ENCODE data around the gene LCNL1. TPM values are rescaled to one million over a fixed set of nuclear protein-coding genes. Genes with fewer than 3 reads are reported as not detected.
"Not testable (repeated sequence)": the region's sequence is repeated elsewhere in the genome, so short reads cannot be mapped to it uniquely, and the experiment has no call there.

The LCNL1 gene
- total RNA-seq, 1 donor from 2014 or later = not detected

- no peak for DNase-seq (ENCODE audit: low spot score)
- H3K4me2 ChIP-seq = no peak overlapping the region
- H3K79me2 ChIP-seq (ENCODE audit: low read depth) = no peaks in the 10 kb centered on the region
- H3K4me3 ChIP-seq = no peak overlapping the region
- no peaks in the 10 kb centered on the region for H4K20me1 ChIP-seq (ENCODE audit: low read depth)
- no peak overlapping the region for H3K9ac ChIP-seq
- no peaks in the 10 kb centered on the region for H3K9me3 ChIP-seq (ENCODE audit: low read depth)
- H3K36me3 ChIP-seq = no peaks in the 10 kb centered on the region
- H3K36me3 Mint-ChIP-seq = no peaks in the 10 kb centered on the region
- peaks cover 20% of the 10 kb centered on the region for H3F3A ChIP-seq (ENCODE audit: low read depth)
- no peaks in the 10 kb centered on the region for H3K4me1 ChIP-seq
- TF ChIP-seq EZH2 (IDR thresholded peaks at IDR 0.05) (no peak), CTCF (IDR thresholded peaks at IDR 0.05) (no peak), EZH2phosphoT487 (IDR thresholded peaks at IDR 0.05) (no peak)
- no peaks in the 10 kb centered on the region for H3K27me3 Mint-ChIP-seq (ENCODE audit: insufficient read depth, low read depth)
- no peak overlapping the region for H3K27ac ChIP-seq
- H3K27me3 ChIP-seq = peaks cover 11% of the 10 kb centered on the region
- H3K27ac Mint-ChIP-seq = no peak overlapping the region
- H3K4me3 Mint-ChIP-seq = no peak overlapping the region
- no peak overlapping the region for H2AFZ ChIP-seq (replicated peaks)
- H3K9me3 Mint-ChIP-seq = no peaks in the 10 kb centered on the region
- H3K4me1 Mint-ChIP-seq = peaks cover 5% of the 10 kb centered on the region
These were observed 50.1 kb downstream of the LCNL1 start for GRCh38 chr9:137032858-137033257.

GRCh38 chr9:137033481-137033880 lies 50.7 kb downstream of the LCNL1 start:
- DNase-seq (ENCODE audit: low spot score); H3K4me3 ChIP-seq; H3K27ac Mint-ChIP-seq; H4K20me1 ChIP-seq (ENCODE audit: low read depth); H3K9ac ChIP-seq; H3K36me3 Mint-ChIP-seq; H3K9me3 ChIP-seq (ENCODE audit: low read depth); H3K4me2 ChIP-seq; H2AFZ ChIP-seq (replicated peaks); H3K4me1 Mint-ChIP-seq; H3K79me2 ChIP-seq (ENCODE audit: low read depth); H3K27me3 ChIP-seq; H3K4me1 ChIP-seq; H3K9me3 Mint-ChIP-seq; H3K4me3 Mint-ChIP-seq; H3K27ac ChIP-seq; H3K27me3 Mint-ChIP-seq (ENCODE audit: insufficient read depth, low read depth); H3K36me3 ChIP-seq: not testable (repeated sequence)
- peaks cover 18% of the 10 kb centered on the region for H3F3A ChIP-seq (ENCODE audit: low read depth)

DNA sequence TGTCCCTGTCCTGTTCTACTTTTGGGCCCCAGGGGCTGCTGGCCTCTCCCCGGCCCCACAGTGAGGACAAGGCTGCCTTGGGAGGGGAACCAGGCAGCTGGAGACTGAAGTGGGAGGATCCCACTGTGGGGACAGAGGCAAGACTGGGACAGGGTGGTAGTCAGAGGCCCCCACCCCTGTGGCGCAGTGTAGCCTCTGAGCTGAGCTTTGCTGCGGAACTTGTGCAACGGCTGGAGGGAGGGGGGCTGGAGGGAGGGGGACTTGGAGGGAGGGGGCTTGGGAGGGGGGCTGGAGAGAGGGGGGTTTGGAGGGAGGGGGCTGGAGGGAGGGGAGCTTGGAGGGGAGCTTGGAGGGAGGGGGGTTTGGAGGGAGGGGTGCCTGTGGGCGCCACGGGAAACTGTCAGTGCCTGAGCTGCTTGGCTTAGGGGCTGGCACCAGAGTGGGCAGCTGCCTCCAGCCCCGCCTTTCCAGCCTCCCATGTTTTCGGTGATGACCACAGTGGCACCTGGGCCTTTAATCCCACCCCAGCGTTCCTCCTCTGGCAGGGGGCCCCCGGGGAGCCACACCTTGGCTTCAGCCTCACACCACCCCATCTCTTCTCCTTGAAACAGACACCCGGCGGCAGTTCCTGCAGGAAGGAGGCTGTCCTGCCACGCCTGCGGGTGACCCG lies 51.4 kb downstream of the LCNL1 start:
- Histone ChIP-seq H3F3A (ENCODE audit: low read depth) (peaks cover 11% of the 10 kb centered on the region), H3K9ac (no peak overlapping the region), H4K20me1 (ENCODE audit: low read depth) (no peaks in the 10 kb centered on the region), H2AFZ (replicated peaks) (no peak overlapping the region), H3K4me2 (no peak overlapping the region), H3K79me2 (ENCODE audit: low read depth) (no peaks in the 10 kb centered on the region), H3K27me3 (peaks cover 2% of the 10 kb centered on the region), H3K9me3 (ENCODE audit: low read depth) (no peaks in the 10 kb centered on the region), H3K4me1 (no peaks in the 10 kb centered on the region), H3K27ac (no peak overlapping the region), H3K36me3 (no peaks in the 10 kb centered on the region), H3K4me3 (no peak overlapping the region)
- Mint-ChIP-seq H3K27me3 (ENCODE audit: insufficient read depth, low read depth) (no peaks in the 10 kb centered on the region), H3K4me3 (no peak overlapping the region), H3K9me3 (no peaks in the 10 kb centered on the region), H3K36me3 (no peaks in the 10 kb centered on the region), H3K27ac (no peak overlapping the region), H3K4me1 (peaks cover 5% of the 10 kb centered on the region)
- no peak for TF ChIP-seq EZH2 (IDR thresholded peaks at IDR 0.05)
- no peak for TF ChIP-seq CTCF (IDR thresholded peaks at IDR 0.05)
- no peak for TF ChIP-seq EZH2phosphoT487 (IDR thresholded peaks at IDR 0.05)
- DNase-seq (ENCODE audit: low spot score) = no peak

- H2AFZ ChIP-seq (replicated peaks) = no peak overlapping the region
These were observed 52.1 kb downstream of the LCNL1 start for GRCh38 chr9:137034709-137035506.

More at GRCh38 chr9:137034709-137035506, 52.1 kb downstream of the LCNL1 start:
- peak; percentile 82 for TF ChIP-seq CTCF (IDR thresholded peaks at IDR 0.05)
- no peak for TF ChIP-seq EZH2phosphoT487 (IDR thresholded peaks at IDR 0.05)
- H3K27me3 ChIP-seq = no peaks in the 10 kb centered on the region
- H3K79me2 ChIP-seq (ENCODE audit: low read depth) = no peaks in the 10 kb centered on the region
- Mint-ChIP-seq H3K36me3 (no peaks in the 10 kb centered on the region), H3K9me3 (no peaks in the 10 kb centered on the region), H3K27me3 (ENCODE audit: insufficient read depth, low read depth) (no peaks in the 10 kb centered on the region), H3K4me3 (no peak overlapping the region), H3K4me1 (no peaks in the 10 kb centered on the region), H3K27ac (no peak overlapping the region)
- H3K9me3 ChIP-seq (ENCODE audit: low read depth) = no peaks in the 10 kb centered on the region
- no peak overlapping the region for H3K4me3 ChIP-seq
- H4K20me1 ChIP-seq (ENCODE audit: low read depth) = no peaks in the 10 kb centered on the region
- H3F3A ChIP-seq (ENCODE audit: low read depth) = peaks cover 6% of the 10 kb centered on the region
- no peaks in the 10 kb centered on the region for H3K36me3 ChIP-seq
- no peak overlapping the region for H3K9ac ChIP-seq
- no peak overlapping the region for H3K27ac ChIP-seq
- peak; percentile 92 for DNase-seq (ENCODE audit: low spot score)
- H3K4me1 ChIP-seq = no peaks in the 10 kb centered on the region
- peak overlapping the region; percentile 22 for H3K4me2 ChIP-seq
